Transverse colon (tissue), 4 donors: ENCODE results near the gene ELMO3.

ENCODE experiments used
- EP300 ChIP-seq: sonication (generic); formaldehyde crosslinking; IDR thresholded peaks from one replicate; pipeline ENCODE4 v1.6.1; 2017; ENCODE audit warnings: antibody characterized with exemption, low read depth
- POLR2A ChIP-seq: fragments of 450-650 bp; IDR thresholded peaks from one replicate; pipeline ENCODE4 v1.6.1; 2016; ENCODE audit warnings: antibody characterized with exemption, mild to moderate bottlenecking, moderate library complexity
- POLR2AphosphoS5 ChIP-seq, 3 donors: sonication (generic); formaldehyde crosslinking; IDR thresholded peaks; one replicate each; pipeline ENCODE4 v1.6.1; 2016; ENCODE audit warnings: antibody characterized with exemption in 3 of 3
- TF ChIP-seq, protein P1 (sequence below), 5 experiments: fragments of 200-600 bp in 3 of 5; fragments of 450-650 bp in 2 of 5; sonication (generic) in 3 of 5; IDR thresholded peaks; 1 replicate in 2 of 5; 2 replicates in 3 of 5; pipeline ENCODE4 v1.5.1; 2016 to 2017; ENCODE audit warnings: antibody characterized with exemption in 5 of 5, inconsistent platforms in 3 of 5, mild to moderate bottlenecking in 2 of 5, moderate library complexity in 1 of 5

DNA sequence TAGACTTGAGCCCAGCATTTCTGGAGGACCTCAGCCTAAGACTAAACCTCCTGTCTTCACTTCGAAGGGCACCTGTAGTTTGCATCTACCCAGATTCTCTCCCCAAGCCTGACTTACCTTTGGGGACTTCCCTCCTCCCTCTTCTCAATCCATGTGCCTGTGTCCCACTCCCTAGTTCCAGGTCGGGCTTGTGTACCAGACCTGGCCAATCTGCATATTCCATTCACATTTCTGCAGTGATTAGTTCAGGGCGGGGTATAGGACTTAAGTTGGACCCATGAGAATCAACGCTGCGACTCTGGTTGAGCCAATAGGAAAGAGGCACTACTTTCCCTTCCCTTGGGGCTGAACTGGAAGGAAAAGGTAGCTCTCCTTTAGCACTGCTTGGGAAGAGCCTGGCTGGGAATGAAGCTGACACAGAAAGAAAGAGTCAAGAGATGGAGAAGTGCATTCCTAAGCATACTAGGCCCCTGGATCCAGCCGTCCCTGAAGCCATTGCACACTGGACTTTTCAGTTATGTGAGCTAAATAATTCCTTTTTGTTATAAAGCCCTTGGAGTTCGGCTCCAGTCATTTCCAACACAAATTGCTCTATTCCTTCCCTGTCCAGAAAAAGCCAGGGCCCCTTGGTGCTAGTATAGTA, 41.7 kb upstream of the ELMO3 start:
- TF ChIP-seq, protein P1, sequence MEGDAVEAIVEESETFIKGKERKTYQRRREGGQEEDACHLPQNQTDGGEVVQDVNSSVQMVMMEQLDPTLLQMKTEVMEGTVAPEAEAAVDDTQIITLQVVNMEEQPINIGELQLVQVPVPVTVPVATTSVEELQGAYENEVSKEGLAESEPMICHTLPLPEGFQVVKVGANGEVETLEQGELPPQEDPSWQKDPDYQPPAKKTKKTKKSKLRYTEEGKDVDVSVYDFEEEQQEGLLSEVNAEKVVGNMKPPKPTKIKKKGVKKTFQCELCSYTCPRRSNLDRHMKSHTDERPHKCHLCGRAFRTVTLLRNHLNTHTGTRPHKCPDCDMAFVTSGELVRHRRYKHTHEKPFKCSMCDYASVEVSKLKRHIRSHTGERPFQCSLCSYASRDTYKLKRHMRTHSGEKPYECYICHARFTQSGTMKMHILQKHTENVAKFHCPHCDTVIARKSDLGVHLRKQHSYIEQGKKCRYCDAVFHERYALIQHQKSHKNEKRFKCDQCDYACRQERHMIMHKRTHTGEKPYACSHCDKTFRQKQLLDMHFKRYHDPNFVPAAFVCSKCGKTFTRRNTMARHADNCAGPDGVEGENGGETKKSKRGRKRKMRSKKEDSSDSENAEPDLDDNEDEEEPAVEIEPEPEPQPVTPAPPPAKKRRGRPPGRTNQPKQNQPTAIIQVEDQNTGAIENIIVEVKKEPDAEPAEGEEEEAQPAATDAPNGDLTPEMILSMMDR (IDR thresholded peaks at IDR 0.05), result no peak
- TF ChIP-seq POLR2A (no peak), EP300 (no peak), POLR2AphosphoS5 (IDR thresholded peaks at IDR 0.05) (no peak)
